HFFc6 (cell line): Measurements from ENCODE around the gene AUH. TPM values are rescaled to one million over a fixed set of nuclear protein-coding genes. Genes with fewer than 3 reads are reported as not detected.

Experiments
- DNase-seq: peaks from one replicate; pipeline ENCODE4 v3.0.0-alpha.2; 2018
- H3K27ac Mint-ChIP-seq: 2 replicates; pipeline ENCODE4 v1.8.0; 2020; ENCODE audit warnings: mild to moderate bottlenecking, mixed read lengths
- H3K27me3 Mint-ChIP-seq: 2 replicates; pipeline ENCODE4 v1.8.0; 2021; ENCODE audit warnings: mild to moderate bottlenecking, moderate library complexity, mixed read lengths; ENCODE audit not compliant: insufficient read depth
- H3K36me3 Mint-ChIP-seq: 2 replicates; pipeline ENCODE4 v1.8.0; 2021; ENCODE audit warnings: low read depth, mixed read lengths
- H3K4me1 Mint-ChIP-seq: 2 replicates; pipeline ENCODE4 v1.8.0; 2020; ENCODE audit warnings: low read depth, mixed read lengths
- H3K4me3 Mint-ChIP-seq: 2 replicates; pipeline ENCODE4 v1.8.0; 2020; ENCODE audit warnings: mild to moderate bottlenecking, moderate library complexity, mixed read lengths
- H3K9me3 Mint-ChIP-seq: 2 replicates; pipeline ENCODE4 v1.8.0; 2020; ENCODE audit warnings: mild to moderate bottlenecking, mixed read lengths
- total RNA-seq, 6 experiments: library from RNA; stranded (reverse); fragmentation: NEBNext Ultra II Directional; extraction: Animal tissue kit (Norgen Biotek cat#: 25700); gene quantifications; 2 replicates in 1 of 6; 3 replicates in 5 of 6; pipeline ENCODE4 v1.2.3, GENCODE V29; 2021
- TF ChIP-seq, protein P1 (sequence below): fragments of 200-600 bp; sonication (generic); IDR thresholded peaks from 2 replicates; pipeline ENCODE4 v1.5.0; 2021; ENCODE audit warnings: antibody characterized with exemption, mild to moderate bottlenecking

Gene AUH
- total RNA-seq, 6 experiments from 2014 or later = 9.8 to 11.3 (median 10.6) TPM

DNA sequence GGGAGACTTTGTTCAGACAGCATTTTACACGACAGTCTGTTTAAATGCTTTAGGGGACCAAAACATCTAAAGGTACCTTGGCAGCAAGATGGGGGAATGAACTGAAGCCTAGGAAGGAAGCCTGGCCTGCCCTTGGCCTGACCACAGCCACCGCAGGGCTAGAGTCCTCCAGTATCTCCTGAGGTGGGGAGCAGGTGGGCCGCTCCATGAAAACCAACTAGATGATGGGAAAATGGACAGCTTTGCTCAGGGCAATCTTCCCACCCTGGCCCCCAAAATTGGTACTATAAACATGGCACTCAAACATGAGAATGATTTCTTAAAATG lies 153.3 kb downstream of the AUH start:
- Mint-ChIP-seq H3K27ac (no peak overlapping the region), H3K9me3 (no peaks in the 10 kb centered on the region), H3K27me3 (no peaks in the 10 kb centered on the region), H3K4me3 (no peak overlapping the region), H3K4me1 (peaks cover 18% of the 10 kb centered on the region), H3K36me3 (peaks cover 9% of the 10 kb centered on the region)
- TF ChIP-seq, protein P1, sequence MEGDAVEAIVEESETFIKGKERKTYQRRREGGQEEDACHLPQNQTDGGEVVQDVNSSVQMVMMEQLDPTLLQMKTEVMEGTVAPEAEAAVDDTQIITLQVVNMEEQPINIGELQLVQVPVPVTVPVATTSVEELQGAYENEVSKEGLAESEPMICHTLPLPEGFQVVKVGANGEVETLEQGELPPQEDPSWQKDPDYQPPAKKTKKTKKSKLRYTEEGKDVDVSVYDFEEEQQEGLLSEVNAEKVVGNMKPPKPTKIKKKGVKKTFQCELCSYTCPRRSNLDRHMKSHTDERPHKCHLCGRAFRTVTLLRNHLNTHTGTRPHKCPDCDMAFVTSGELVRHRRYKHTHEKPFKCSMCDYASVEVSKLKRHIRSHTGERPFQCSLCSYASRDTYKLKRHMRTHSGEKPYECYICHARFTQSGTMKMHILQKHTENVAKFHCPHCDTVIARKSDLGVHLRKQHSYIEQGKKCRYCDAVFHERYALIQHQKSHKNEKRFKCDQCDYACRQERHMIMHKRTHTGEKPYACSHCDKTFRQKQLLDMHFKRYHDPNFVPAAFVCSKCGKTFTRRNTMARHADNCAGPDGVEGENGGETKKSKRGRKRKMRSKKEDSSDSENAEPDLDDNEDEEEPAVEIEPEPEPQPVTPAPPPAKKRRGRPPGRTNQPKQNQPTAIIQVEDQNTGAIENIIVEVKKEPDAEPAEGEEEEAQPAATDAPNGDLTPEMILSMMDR = no peak
- DNase-seq = no peak

DNA sequence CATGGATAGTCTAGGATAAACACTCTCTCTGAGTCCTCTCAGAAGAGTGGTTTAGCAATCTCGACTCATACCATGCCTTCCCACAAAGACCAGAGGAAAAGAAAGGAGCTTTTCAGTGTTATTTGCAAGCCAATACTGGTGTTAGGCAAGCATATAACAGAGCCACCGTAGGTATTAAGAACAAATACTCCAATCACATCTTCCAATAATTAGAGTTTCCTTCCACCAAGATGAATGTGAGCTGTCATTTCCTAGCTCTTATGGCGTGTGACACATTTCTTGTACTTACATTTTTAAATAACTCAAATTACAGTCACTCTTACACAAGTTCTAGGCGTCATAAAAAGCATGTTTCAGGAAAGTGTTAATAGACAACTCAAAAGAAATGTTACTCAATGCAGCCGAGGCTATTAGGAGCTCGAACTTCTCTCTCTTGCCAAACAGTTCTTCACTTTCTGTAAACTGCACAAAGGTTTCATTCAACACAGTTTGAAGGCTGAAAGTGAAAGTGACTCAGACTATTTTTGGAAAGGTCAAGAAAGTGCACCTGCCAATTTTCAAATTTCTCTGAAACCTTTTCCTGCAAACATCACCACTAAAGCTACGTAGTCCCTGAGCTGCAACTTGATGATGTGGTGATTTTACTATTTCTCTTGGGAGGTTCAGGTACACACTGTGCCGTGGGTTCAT lies 153.8 kb downstream of the AUH start:
- H3K27me3 Mint-ChIP-seq = no peaks in the 10 kb centered on the region
- H3K9me3 Mint-ChIP-seq = peaks cover 3% of the 10 kb centered on the region; the same call in 1 of the 2 replicates
- H3K36me3 Mint-ChIP-seq = peaks cover 11% of the 10 kb centered on the region
- DNase-seq = peak; percentile 55
- TF ChIP-seq, protein P1 = no peak
- peak overlapping the region; percentile 20; the same call in 1 of the 2 replicates for H3K4me3 Mint-ChIP-seq
- H3K27ac Mint-ChIP-seq = peak overlapping the region; percentile 73
- H3K4me1 Mint-ChIP-seq = peaks cover 15% of the 10 kb centered on the region

DNA sequence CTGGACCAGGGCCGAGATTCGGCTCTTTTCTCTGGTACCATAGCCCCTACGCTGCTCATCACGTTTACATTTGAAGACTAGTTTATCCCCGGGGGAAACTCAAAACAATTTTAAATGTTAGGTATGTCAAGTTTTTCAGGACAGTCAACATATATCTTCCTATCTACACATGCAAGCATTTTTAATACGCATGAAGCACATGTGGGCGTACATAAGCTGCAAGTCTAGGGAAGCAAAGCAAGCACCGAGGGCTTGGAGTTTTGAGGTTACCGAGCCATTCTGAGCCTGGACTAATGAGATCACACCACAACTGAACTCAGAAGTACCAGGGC lies 154.4 kb downstream of the AUH start:
- Mint-ChIP-seq H3K4me1 (peaks cover 15% of the 10 kb centered on the region), H3K27me3 (no peaks in the 10 kb centered on the region), H3K9me3 (peaks cover 4% of the 10 kb centered on the region; the same call in 1 of the 2 replicates), H3K4me3 (no peak overlapping the region), H3K36me3 (peaks cover 13% of the 10 kb centered on the region), H3K27ac (peak overlapping the region; percentile 73)
- no peak for DNase-seq
- TF ChIP-seq, protein P1 = no peak

DNA sequence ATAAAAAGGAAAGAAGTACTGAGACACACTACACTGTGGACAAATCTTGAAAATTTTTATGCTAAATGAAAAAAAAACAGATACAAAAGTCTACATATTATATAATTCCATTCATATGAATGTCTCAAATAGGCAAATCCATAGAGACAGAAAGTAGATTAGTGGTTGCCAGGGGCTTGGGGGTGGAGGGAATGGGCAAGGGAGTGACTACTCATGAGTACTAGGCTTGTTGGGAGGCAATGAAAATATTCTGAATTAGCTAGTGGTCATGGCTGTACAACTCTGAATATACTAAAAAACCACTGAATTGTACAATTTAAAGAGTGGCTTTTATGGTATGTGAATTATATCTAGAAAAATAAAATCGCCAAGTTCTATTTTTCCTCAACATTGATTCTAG lies 154.9 kb downstream of the AUH start:
- H3K27ac Mint-ChIP-seq = no peak overlapping the region
- TF ChIP-seq, protein P1 = no peak
- no peak for DNase-seq
- peaks cover 15% of the 10 kb centered on the region for H3K4me1 Mint-ChIP-seq
- peaks cover 9% of the 10 kb centered on the region; the same call in 1 of the 2 replicates for H3K9me3 Mint-ChIP-seq
- H3K4me3 Mint-ChIP-seq = no peak overlapping the region
- no peaks in the 10 kb centered on the region for H3K27me3 Mint-ChIP-seq
- H3K36me3 Mint-ChIP-seq = peaks cover 19% of the 10 kb centered on the region

DNA sequence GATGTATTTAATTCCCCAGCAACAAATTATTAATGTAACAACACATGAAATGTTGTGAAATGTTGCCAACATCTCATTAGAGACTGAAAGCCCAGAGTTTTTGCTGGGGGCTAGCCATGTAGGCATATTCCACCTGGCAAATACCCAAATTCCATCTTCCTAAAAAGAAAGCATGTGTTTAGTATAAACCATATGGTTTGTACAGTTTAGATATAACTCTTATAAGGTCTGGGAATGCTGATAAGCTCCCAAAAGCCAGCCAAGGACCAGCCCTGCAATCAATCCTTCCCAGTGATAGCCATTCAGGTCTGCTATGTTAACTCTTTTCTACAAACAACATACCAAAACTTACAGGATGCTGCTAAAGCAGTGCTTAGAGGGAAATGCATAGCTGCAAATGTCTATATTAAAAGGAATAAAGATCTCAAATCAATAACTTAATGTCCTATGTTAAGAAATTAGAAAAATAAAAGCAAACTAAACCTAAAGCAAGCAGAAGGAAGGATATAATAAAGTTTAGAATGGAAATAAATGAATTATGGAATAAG lies 158.9 kb downstream of the AUH start:
- Mint-ChIP-seq H3K4me1 (peaks cover 35% of the 10 kb centered on the region), H3K4me3 (no peak overlapping the region), H3K36me3 (peaks cover 24% of the 10 kb centered on the region), H3K27me3 (no peaks in the 10 kb centered on the region), H3K9me3 (peaks cover 25% of the 10 kb centered on the region), H3K27ac (no peak overlapping the region)
- DNase-seq = no peak
- TF ChIP-seq, protein P1 = no peak
